ENCODE measurements around the gene PTHLH.

GRCh38 chr12:27964123-27964522 is 8.4 kb downstream of the PTHLH start:
- TF ChIP-seq CTCF (IDR thresholded peaks at IDR 0.05; ENCODE audit: insufficient read depth, low read length, poor library complexity, severe bottlenecking) (no peak), EZH2phosphoT487 (conservative IDR thresholded peaks at IDR 0.05; ENCODE audit: low read length) (no peak)
